Transverse colon (tissue), 4 donors: ENCODE data around the gene OR52W1. TPM values are rescaled to one million over a fixed set of nuclear protein-coding genes. Genes with fewer than 3 reads are reported as not detected.

Source experiments
- DNase-seq: peaks from one replicate; pipeline ENCODE4 v3.0.0-alpha.2; 2019
- H3K27ac ChIP-seq, 4 donors: fragments of 200-600 bp; sonication (generic); 2 replicates each; pipeline ENCODE4 v1.5.1; 2016 to 2018; ENCODE audit warnings: inconsistent platforms in 4 of 4
- H3K27me3 ChIP-seq: fragments of 200-600 bp; sonication (generic); 2 replicates; pipeline ENCODE4 v1.5.1; 2017; ENCODE audit warnings: inconsistent platforms
- H3K36me3 ChIP-seq, 4 donors: fragments of 200-600 bp; sonication (generic); 2 replicates each; pipeline ENCODE4 v1.5.1; 2017 to 2019; ENCODE audit warnings: inconsistent platforms in 4 of 4
- H3K4me1 ChIP-seq, 4 donors: fragments of 200-600 bp; sonication (generic); 2 replicates each; pipeline ENCODE4 v1.5.1; 2017 to 2020; ENCODE audit warnings: inconsistent platforms in 4 of 4
- H3K4me3 ChIP-seq, 4 donors: fragments of 200-600 bp; sonication (generic); 1 replicate in 1 of 4; 2 replicates in 3 of 4; pipeline versions ENCODE4 v1.5.1 to v1.6.1; 2017 to 2019; ENCODE audit warnings: inconsistent platforms in 4 of 4
- H3K9me3 ChIP-seq, 2 donors: fragments of 200-600 bp; sonication (generic); 2 replicates each; pipeline ENCODE4 v1.5.1; 2017 to 2019; ENCODE audit warnings: inconsistent platforms in 2 of 2
- CTCF ChIP-seq, 5 experiments: fragments of 200-600 bp in 3 of 5; fragments of 450-650 bp in 2 of 5; sonication (generic) in 3 of 5; IDR thresholded peaks; 1 replicate in 2 of 5; 2 replicates in 3 of 5; pipeline ENCODE4 v1.5.1; 2016 to 2017; ENCODE audit warnings: antibody characterized with exemption in 5 of 5, inconsistent platforms in 3 of 5, mild to moderate bottlenecking in 2 of 5, moderate library complexity in 1 of 5
- EP300 ChIP-seq: sonication (generic); formaldehyde crosslinking; IDR thresholded peaks from one replicate; pipeline ENCODE4 v1.6.1; 2017; ENCODE audit warnings: antibody characterized with exemption, low read depth
- POLR2A ChIP-seq: fragments of 450-650 bp; IDR thresholded peaks from one replicate; pipeline ENCODE4 v1.6.1; 2016; ENCODE audit warnings: antibody characterized with exemption, mild to moderate bottlenecking, moderate library complexity
- POLR2AphosphoS5 ChIP-seq, 3 donors: sonication (generic); formaldehyde crosslinking; IDR thresholded peaks; one replicate each; pipeline ENCODE4 v1.6.1; 2016; ENCODE audit warnings: antibody characterized with exemption in 3 of 3
- WGBS, 2 donors: methylation state at CpG; one replicate each; pipeline ENCODE4 v1.1.5; 2018; ENCODE audit warnings: low coverage in 1 of 2; 5-methylcytosine and 5-hydroxymethylcytosine counted together
- in situ Hi-C, 4 donors: fragments of 200-750 bp; cut with MboI; loops; one replicate each; pipeline versions ENCODE4 v1.15.0 to v1.15.1; 2017; ENCODE audit warnings: low sequenced_read_pairs in 3 of 4, low pct_ligation_motif_present in 1 of 4, low pct_unique_long_range_greater_than_20kb in 1 of 4
- intact Hi-C: fragments of 100-400 bp; cut with DNase I; formaldehyde crosslinking; loops from one replicate; pipeline ENCODE4 v1.15.1; 2023; ENCODE audit warnings: low total_unique reads
- total RNA-seq, 4 donors: library from RNA; depleted of rRNA; stranded (reverse); fragments of >200 nt; gene quantifications; one replicate each; pipeline ENCODE4 v1.1.0, GENCODE V29; 2016

OR52W1 gene
- total RNA-seq, 4 donors from 2014 or later = not detected

- Histone ChIP-seq H3K27me3 (no peaks in the 10 kb centered on the region), H3K4me1 (peaks cover 0 to 12% (median 2%) of the 10 kb centered on the region in 4 donors), H3K4me3 (no peak overlapping the region), H3K27ac (no peak overlapping the region), H3K36me3 (peaks cover 0 to 74% (median 36%) of the 10 kb centered on the region in 4 donors), H3K9me3 (no peaks in the 10 kb centered on the region)
- intact Hi-C loops (no loop called here), in situ Hi-C loops (no loop called here)
- WGBS, 2 donors = 95 to 100% methylated on average over 4 of the region's 4 CpGs
- no peak for DNase-seq
- TF ChIP-seq CTCF (IDR thresholded peaks at IDR 0.05) (no peak), EP300 (no peak), POLR2AphosphoS5 (IDR thresholded peaks at IDR 0.05) (no peak), POLR2A (no peak)
These were observed 17.5 kb downstream of the OR52W1 start for GRCh38 chr11:6216501-6216900.

GRCh38 chr11:6217722-6218121 is 18.7 kb downstream of the OR52W1 start:
- peaks cover 0 to 80% (median 39%) of the 10 kb centered on the region in 4 donors for H3K36me3 ChIP-seq
- no peak for DNase-seq
- 92 to 97% methylated on average over 6 to 19 of the region's 19 CpGs for WGBS, 2 donors
- H3K27ac ChIP-seq = no peak overlapping the region
- no peaks in the 10 kb centered on the region for H3K27me3 ChIP-seq
- TF ChIP-seq EP300 (no peak), POLR2A (no peak), POLR2AphosphoS5 (IDR thresholded peaks at IDR 0.05) (no peak), CTCF (IDR thresholded peaks at IDR 0.05) (no peak)
- H3K4me3 ChIP-seq = no peak overlapping the region
- in situ Hi-C loops = no loop called here
- no peaks in the 10 kb centered on the region for H3K9me3 ChIP-seq
- intact Hi-C loops = no loop called here
- peaks cover 0 to 12% (median 2%) of the 10 kb centered on the region in 4 donors for H3K4me1 ChIP-seq

- Histone ChIP-seq H3K4me1 (peaks cover 0 to 12% (median 2%) of the 10 kb centered on the region in 4 donors), H3K27me3 (no peaks in the 10 kb centered on the region), H3K27ac (peak overlapping the region in 3 of 4 donors; percentile 30 to 59 (median 54)), H3K9me3 (no peaks in the 10 kb centered on the region), H3K36me3 (peaks cover 0 to 93% (median 39%) of the 10 kb centered on the region in 4 donors), H3K4me3 (no peak overlapping the region)
- no peak for TF ChIP-seq EP300
- no peak for TF ChIP-seq POLR2AphosphoS5 (IDR thresholded peaks at IDR 0.05)
- TF ChIP-seq POLR2A = no peak
- no peak for TF ChIP-seq CTCF (IDR thresholded peaks at IDR 0.05)
- intact Hi-C loops = no loop called here
- in situ Hi-C loops = no loop called here
- 33 to 35% methylated on average over 2 of the region's 2 CpGs for WGBS, 2 donors
- DNase-seq = peak; percentile 36
These were observed 20.3 kb downstream of the OR52W1 start for GRCh38 chr11:6219359-6219758.

- H3K4me1 ChIP-seq = peaks cover 6 to 53% (median 20%) of the 10 kb centered on the region in 4 donors
- intact Hi-C loops (no loop called here), in situ Hi-C loops (no loop called here)
- no peak for TF ChIP-seq POLR2AphosphoS5 (IDR thresholded peaks at IDR 0.05)
- TF ChIP-seq POLR2A = no peak
- TF ChIP-seq EP300 = no peak
- no peak for TF ChIP-seq CTCF (IDR thresholded peaks at IDR 0.05)
- H3K9me3 ChIP-seq = no peaks in the 10 kb centered on the region
- 96 to 97% methylated on average over 13 to 17 of the region's 17 CpGs for WGBS, 2 donors
- H3K27ac ChIP-seq = no peak overlapping the region
- DNase-seq = no peak
- no peak overlapping the region for H3K4me3 ChIP-seq
- H3K27me3 ChIP-seq = no peaks in the 10 kb centered on the region
- H3K36me3 ChIP-seq = peaks cover 0 to 53% (median 21%) of the 10 kb centered on the region in 4 donors
These were observed 24.8 kb downstream of the OR52W1 start for GRCh38 chr11:6223854-6224253.
